Endothelial cell (in vitro differentiated cells): ENCODE measurements around the gene SSTR5. TPM values are rescaled to one million over a fixed set of nuclear protein-coding genes. Genes with fewer than 3 reads are reported as not detected.

Source experiments
- DNase-seq: peaks from one replicate; pipeline ENCODE4 v3.0.0; 2021; ENCODE audit warnings: low spot score
- H3K27ac Mint-ChIP-seq: one replicate; pipeline ENCODE4 v1.8.0; 2021; ENCODE audit warnings: mixed read lengths, inconsistent platforms; ENCODE audit not compliant: unreplicated experiment
- H3K27me3 Mint-ChIP-seq: one replicate; pipeline ENCODE4 v1.8.0; 2021; ENCODE audit warnings: mild to moderate bottlenecking, moderate library complexity, mixed read lengths, inconsistent platforms; ENCODE audit not compliant: unreplicated experiment
- H3K36me3 Mint-ChIP-seq: one replicate; pipeline ENCODE4 v1.8.0; 2021; ENCODE audit warnings: mild to moderate bottlenecking, low read depth, mixed read lengths, inconsistent platforms; ENCODE audit not compliant: unreplicated experiment
- H3K4me1 Mint-ChIP-seq: one replicate; pipeline ENCODE4 v1.8.0; 2021; ENCODE audit warnings: mild to moderate bottlenecking, mixed read lengths, inconsistent platforms; ENCODE audit not compliant: unreplicated experiment
- H3K4me3 Mint-ChIP-seq: one replicate; pipeline ENCODE4 v1.8.0; 2021; ENCODE audit warnings: mild to moderate bottlenecking, mixed read lengths, inconsistent platforms; ENCODE audit not compliant: unreplicated experiment
- H3K9me3 Mint-ChIP-seq: one replicate; pipeline ENCODE4 v1.8.0; 2021; ENCODE audit warnings: mixed read lengths, inconsistent platforms; ENCODE audit not compliant: unreplicated experiment
- total RNA-seq: library from RNA; stranded (reverse); fragmentation: NEBNext Ultra II Directional; extraction: Animal tissue kit (Norgen Biotek cat#: 25700); gene quantifications from one replicate; pipeline ENCODE4 v1.2.1, GENCODE V29; 2021; ENCODE audit not compliant: unreplicated experiment
- TF ChIP-seq, protein P1 (sequence below): fragments of 200-600 bp; sonication (generic); IDR thresholded peaks from one replicate; pipeline ENCODE4 v1.5.0; 2021; ENCODE audit warnings: antibody characterized with exemption; ENCODE audit not compliant: unreplicated experiment

Gene SSTR5
- total RNA-seq, 1 donor from 2014 or later = not detected

DNA sequence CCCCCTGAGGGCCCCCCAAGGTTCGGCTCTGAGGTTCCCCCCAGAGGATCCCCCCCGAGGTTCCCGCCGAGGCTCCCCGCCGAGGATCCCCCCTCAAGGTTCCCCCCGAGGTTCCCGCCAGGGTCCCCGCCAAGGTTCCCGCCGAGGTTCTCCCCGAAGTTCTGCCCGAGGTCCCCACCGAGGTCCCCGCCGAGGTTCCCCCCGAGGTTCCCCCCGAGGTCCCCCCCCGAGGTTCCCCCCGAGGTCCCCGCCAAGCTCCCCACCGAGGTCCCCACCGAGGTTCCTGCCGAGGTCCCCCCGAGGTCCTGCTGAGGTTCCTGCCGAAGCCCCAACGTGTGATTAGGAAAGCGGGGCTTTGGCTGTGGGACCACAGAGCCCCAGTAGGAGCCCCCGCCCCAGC is 32.2 kb upstream of the SSTR5 start:
- Mint-ChIP-seq H3K4me3 (no peak overlapping the region), H3K9me3 (no peaks in the 10 kb centered on the region), H3K36me3 (peaks cover 7% of the 10 kb centered on the region), H3K4me1 (no peaks in the 10 kb centered on the region), H3K27me3 (peaks cover 7% of the 10 kb centered on the region), H3K27ac (no peak overlapping the region)
- DNase-seq = no peak
- TF ChIP-seq, protein P1, sequence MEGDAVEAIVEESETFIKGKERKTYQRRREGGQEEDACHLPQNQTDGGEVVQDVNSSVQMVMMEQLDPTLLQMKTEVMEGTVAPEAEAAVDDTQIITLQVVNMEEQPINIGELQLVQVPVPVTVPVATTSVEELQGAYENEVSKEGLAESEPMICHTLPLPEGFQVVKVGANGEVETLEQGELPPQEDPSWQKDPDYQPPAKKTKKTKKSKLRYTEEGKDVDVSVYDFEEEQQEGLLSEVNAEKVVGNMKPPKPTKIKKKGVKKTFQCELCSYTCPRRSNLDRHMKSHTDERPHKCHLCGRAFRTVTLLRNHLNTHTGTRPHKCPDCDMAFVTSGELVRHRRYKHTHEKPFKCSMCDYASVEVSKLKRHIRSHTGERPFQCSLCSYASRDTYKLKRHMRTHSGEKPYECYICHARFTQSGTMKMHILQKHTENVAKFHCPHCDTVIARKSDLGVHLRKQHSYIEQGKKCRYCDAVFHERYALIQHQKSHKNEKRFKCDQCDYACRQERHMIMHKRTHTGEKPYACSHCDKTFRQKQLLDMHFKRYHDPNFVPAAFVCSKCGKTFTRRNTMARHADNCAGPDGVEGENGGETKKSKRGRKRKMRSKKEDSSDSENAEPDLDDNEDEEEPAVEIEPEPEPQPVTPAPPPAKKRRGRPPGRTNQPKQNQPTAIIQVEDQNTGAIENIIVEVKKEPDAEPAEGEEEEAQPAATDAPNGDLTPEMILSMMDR = no peak

- TF ChIP-seq, protein P1 = no peak
- no peak for DNase-seq
- Mint-ChIP-seq H3K4me1 (no peaks in the 10 kb centered on the region), H3K9me3 (no peaks in the 10 kb centered on the region), H3K36me3 (peaks cover 7% of the 10 kb centered on the region), H3K27me3 (peaks cover 7% of the 10 kb centered on the region), H3K27ac (no peak overlapping the region), H3K4me3 (peak overlapping the region; percentile 26)
Measured at GRCh38 chr16:1042049-1042744, 30.4 kb upstream of the SSTR5 start.

DNA sequence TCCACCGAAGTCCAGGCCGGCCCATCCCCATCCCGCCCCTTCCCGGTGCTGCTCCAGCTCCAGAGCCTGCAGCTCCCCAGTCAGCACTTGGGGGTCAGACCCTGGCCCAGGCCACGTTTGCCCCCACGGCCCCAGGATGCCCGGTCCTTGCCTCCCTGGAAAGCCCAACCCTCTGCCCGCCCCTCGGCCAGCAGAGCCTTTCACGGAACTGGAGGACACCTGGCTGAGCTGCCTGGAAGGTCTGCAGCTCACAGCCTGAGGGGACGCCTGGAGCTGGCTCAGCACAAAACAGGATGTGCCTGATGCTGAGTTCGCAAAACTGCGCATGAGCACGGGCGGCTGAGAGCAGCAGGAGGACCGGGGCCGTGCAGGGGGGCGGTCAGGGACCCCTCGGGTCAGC is 29.7 kb upstream of the SSTR5 start:
- Mint-ChIP-seq H3K36me3 (peaks cover 7% of the 10 kb centered on the region), H3K4me3 (no peak overlapping the region), H3K27ac (no peak overlapping the region), H3K9me3 (no peaks in the 10 kb centered on the region), H3K4me1 (no peaks in the 10 kb centered on the region), H3K27me3 (peaks cover 6% of the 10 kb centered on the region)
- DNase-seq = no peak
- TF ChIP-seq, protein P1 = no peak

DNA sequence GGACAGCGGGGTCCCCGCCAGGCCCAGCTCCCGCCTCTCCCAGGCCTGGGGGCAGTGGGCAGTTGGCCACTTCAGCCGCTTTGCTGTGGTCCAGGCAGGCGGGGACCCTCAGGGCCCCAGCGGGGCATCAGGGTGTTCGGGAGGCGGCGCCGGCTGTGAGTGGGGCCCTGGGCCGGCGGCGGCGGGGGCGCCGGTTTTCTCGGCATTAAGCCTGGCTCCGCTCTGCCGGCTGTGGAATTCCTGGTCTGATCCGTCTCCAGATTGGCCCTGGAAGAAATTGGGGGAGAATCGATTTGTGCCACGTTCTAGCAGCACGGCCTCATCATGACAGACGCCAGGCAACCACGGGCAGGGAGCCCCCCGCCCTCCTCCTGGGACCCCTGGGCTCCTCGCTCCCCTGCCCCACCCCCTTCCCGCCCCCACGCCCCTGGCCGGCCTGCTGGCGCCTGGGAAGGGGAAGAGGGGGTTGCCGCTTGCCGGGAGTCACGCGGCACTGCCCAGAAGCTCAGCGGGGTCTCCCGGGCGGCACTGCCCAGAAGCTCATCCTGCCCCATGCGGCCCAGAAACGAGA is 28.6 kb upstream of the SSTR5 start:
- H3K9me3 Mint-ChIP-seq = no peaks in the 10 kb centered on the region
- peaks cover 7% of the 10 kb centered on the region for H3K36me3 Mint-ChIP-seq
- TF ChIP-seq, protein P1 = no peak
- peaks cover 7% of the 10 kb centered on the region for H3K27me3 Mint-ChIP-seq
- H3K4me1 Mint-ChIP-seq = no peaks in the 10 kb centered on the region
- DNase-seq = no peak
- H3K4me3 Mint-ChIP-seq = no peak overlapping the region
- no peak overlapping the region for H3K27ac Mint-ChIP-seq
